T-helper 2 cell (primary cell): ENCODE measurements around the gene PLCB1.
"Not testable (repeated sequence)": the region's sequence is repeated elsewhere in the genome, so short reads cannot be mapped to it uniquely, and the experiment has no call there.

Experiments used
- DNase-seq, 5 experiments: peaks; one replicate each; pipeline versions ENCODE4 v3.0.0 to v3.0.0-alpha.2; 2012 to 2022

PLCB1 gene

GRCh38 chr20:8803065-8803464 lies 671.0 kb downstream of the PLCB1 start:
- DNase-seq = no peak

GRCh38 chr20:8803941-8804340 lies 671.9 kb downstream of the PLCB1 start:
- DNase-seq = no peak

GRCh38 chr20:8805737-8806442 lies 673.8 kb downstream of the PLCB1 start:
- no peak for DNase-seq

GRCh38 chr20:8807480-8808201 lies 675.6 kb downstream of the PLCB1 start:
- DNase-seq = no peak

- DNase-seq = no peak
These were observed 676.1 kb downstream of the PLCB1 start for GRCh38 chr20:8808202-8808535.

- DNase-seq = no peak
These were observed 677.3 kb downstream of the PLCB1 start for GRCh38 chr20:8809107-8809953.

- DNase-seq = no peak
These were observed 679.9 kb downstream of the PLCB1 start for GRCh38 chr20:8811801-8812594.

- no peak for DNase-seq
These were observed 680.8 kb downstream of the PLCB1 start for GRCh38 chr20:8812817-8813216.

- DNase-seq = no peak
These were observed 683.1 kb downstream of the PLCB1 start for GRCh38 chr20:8815208-8815607.

GRCh38 chr20:8829256-8829655 lies 697.2 kb downstream of the PLCB1 start:
- no peak for DNase-seq

GRCh38 chr20:8834294-8834693 lies 702.2 kb downstream of the PLCB1 start:
- not testable (repeated sequence) for DNase-seq

- DNase-seq = no peak
These were observed 702.8 kb downstream of the PLCB1 start for GRCh38 chr20:8834851-8835250.

GRCh38 chr20:8837396-8837795 lies 705.3 kb downstream of the PLCB1 start:
- DNase-seq = no peak

GRCh38 chr20:8842525-8842924 lies 710.5 kb downstream of the PLCB1 start:
- no peak for DNase-seq

- no peak for DNase-seq
These were observed 712.1 kb downstream of the PLCB1 start for GRCh38 chr20:8844179-8844578.

GRCh38 chr20:8849990-8850389 lies 717.9 kb downstream of the PLCB1 start:
- no peak for DNase-seq

- no peak for DNase-seq
These were observed 719.4 kb downstream of the PLCB1 start for GRCh38 chr20:8851446-8851845.

GRCh38 chr20:8851919-8852318 lies 719.9 kb downstream of the PLCB1 start:
- not testable (repeated sequence) for DNase-seq

- DNase-seq = not testable (repeated sequence)
These were observed 721.1 kb downstream of the PLCB1 start for GRCh38 chr20:8853211-8853610.

GRCh38 chr20:8853805-8854338 lies 721.8 kb downstream of the PLCB1 start:
- peak in 1 of 5 experiments; percentile 29 for DNase-seq

- DNase-seq = no peak
These were observed 722.5 kb downstream of the PLCB1 start for GRCh38 chr20:8854571-8854970.

- DNase-seq = no peak
These were observed 723.2 kb downstream of the PLCB1 start for GRCh38 chr20:8855315-8855714.
